ENCODE data around the gene TMEM164. TPM values are rescaled to one million over a fixed set of nuclear protein-coding genes. Genes with fewer than 3 reads are reported as not detected.

TMEM164 gene
- total and polyA plus RNA-seq, 2 donors (not counting 1 experiment from before 2014, with no cell fraction given), result 5.7 to 10.2 TPM

- Histone ChIP-seq H4K20me1 (ENCODE audit: control insufficient read depth, extremely low read depth, insufficient read depth, low read length) (no peaks in the 10 kb centered on the region), H2AFZ (ENCODE audit: low read length) (no peak overlapping the region), H3K9me3 (ENCODE audit: control insufficient read depth, insufficient read depth, low read depth, low read length) (no peaks in the 10 kb centered on the region), H3K79me2 (ENCODE audit: control insufficient read depth, insufficient read depth, low read length) (no peaks in the 10 kb centered on the region), H3K36me3 (ENCODE audit: control insufficient read depth, insufficient read depth, low read length) (no peaks in the 10 kb centered on the region), H3K4me1 (ENCODE audit: control insufficient read depth, extremely low read depth, insufficient read depth, low read length) (no peaks in the 10 kb centered on the region), H3K27ac (ENCODE audit: insufficient read depth, low read length) (no peak overlapping the region), H3K4me2 (ENCODE audit: extremely low read depth, insufficient read depth, low read length) (no peak overlapping the region), H3K4me3 (replicated peaks in 1 of 4; ENCODE audit: control extremely low read depth in 1 of 4, insufficient read depth in 1 of 4, low read depth in 3 of 4, low read length in 4 of 4) (no peak overlapping the region), H3K27me3 (ENCODE audit: control insufficient read depth, insufficient read depth, low read length) (no peaks in the 10 kb centered on the region), H3K9ac (ENCODE audit: insufficient read depth, low read length) (no peak overlapping the region)
- TF ChIP-seq CTCF (conservative IDR thresholded peaks at IDR 0.05 in 1 of 2, IDR thresholded peaks at IDR 0.05 in 1 of 2; ENCODE audit: low read depth in 1 of 2, low read length in 2 of 2) (no peak), EZH2 (IDR thresholded peaks at IDR 0.05; ENCODE audit: low read length, missing control alignments) (no peak)
- DNase-seq (ENCODE audit: low read depth in 2 of 2), result no peak
Measured at GRCh38 chrX:110032534-110033147, 29.7 kb downstream of the TMEM164 start.

GRCh38 chrX:110034036-110034435, 31.1 kb downstream of the TMEM164 start:
- Histone ChIP-seq H3K79me2 (ENCODE audit: control insufficient read depth, insufficient read depth, low read length) (no peaks in the 10 kb centered on the region), H3K4me2 (ENCODE audit: extremely low read depth, insufficient read depth, low read length) (no peak overlapping the region)

More at GRCh38 chrX:110034036-110034435, 31.1 kb downstream of the TMEM164 start:
- Histone ChIP-seq H3K27ac (ENCODE audit: insufficient read depth, low read length) (no peak overlapping the region), H3K9me3 (ENCODE audit: control insufficient read depth, insufficient read depth, low read depth, low read length) (no peaks in the 10 kb centered on the region), H3K36me3 (ENCODE audit: control insufficient read depth, insufficient read depth, low read length) (no peaks in the 10 kb centered on the region), H3K4me1 (ENCODE audit: control insufficient read depth, extremely low read depth, insufficient read depth, low read length) (no peaks in the 10 kb centered on the region), H4K20me1 (ENCODE audit: control insufficient read depth, extremely low read depth, insufficient read depth, low read length) (no peaks in the 10 kb centered on the region), H3K4me3 (replicated peaks in 1 of 4; ENCODE audit: control extremely low read depth in 1 of 4, insufficient read depth in 1 of 4, low read depth in 3 of 4, low read length in 4 of 4) (no peak overlapping the region), H3K27me3 (ENCODE audit: control insufficient read depth, insufficient read depth, low read length) (no peaks in the 10 kb centered on the region), H2AFZ (ENCODE audit: low read length) (no peak overlapping the region), H3K9ac (ENCODE audit: insufficient read depth, low read length) (no peak overlapping the region)
- DNase-seq (ENCODE audit: low read depth in 2 of 2), result no peak
- TF ChIP-seq EZH2 (IDR thresholded peaks at IDR 0.05; ENCODE audit: low read length, missing control alignments), result no peak
- TF ChIP-seq CTCF (conservative IDR thresholded peaks at IDR 0.05 in 1 of 2, IDR thresholded peaks at IDR 0.05 in 1 of 2; ENCODE audit: low read depth in 1 of 2, low read length in 2 of 2), result no peak
